GM18505 (cell line): Measurements from ENCODE around the gene STKLD1.

Experiments
- ATAC-seq: cut with Tn5 transposase; IDR thresholded peaks from one replicate; pipeline ENCODE4 v1.9.1; 2021; ENCODE audit not compliant: unreplicated experiment
- POLR2A ChIP-seq: IDR thresholded peaks from 4 replicates; pipeline ENCODE4 v1.6.1; 2011; ENCODE audit warnings: borderline replicate concordance; ENCODE audit not compliant: insufficient read depth, insufficient read length; ENCODE audit errors: extremely low read depth

The STKLD1 gene

GRCh38 chr9:133339641-133340040, 36.5 kb upstream of the STKLD1 start:
- ATAC-seq, result no peak
- TF ChIP-seq POLR2A, result no peak

- TF ChIP-seq POLR2A, result no peak
- no peak for ATAC-seq
These were observed 35.9 kb upstream of the STKLD1 start for GRCh38 chr9:133340256-133340655.

GRCh38 chr9:133340916-133341315, 35.2 kb upstream of the STKLD1 start:
- no peak for TF ChIP-seq POLR2A
- no peak for ATAC-seq

DNA sequence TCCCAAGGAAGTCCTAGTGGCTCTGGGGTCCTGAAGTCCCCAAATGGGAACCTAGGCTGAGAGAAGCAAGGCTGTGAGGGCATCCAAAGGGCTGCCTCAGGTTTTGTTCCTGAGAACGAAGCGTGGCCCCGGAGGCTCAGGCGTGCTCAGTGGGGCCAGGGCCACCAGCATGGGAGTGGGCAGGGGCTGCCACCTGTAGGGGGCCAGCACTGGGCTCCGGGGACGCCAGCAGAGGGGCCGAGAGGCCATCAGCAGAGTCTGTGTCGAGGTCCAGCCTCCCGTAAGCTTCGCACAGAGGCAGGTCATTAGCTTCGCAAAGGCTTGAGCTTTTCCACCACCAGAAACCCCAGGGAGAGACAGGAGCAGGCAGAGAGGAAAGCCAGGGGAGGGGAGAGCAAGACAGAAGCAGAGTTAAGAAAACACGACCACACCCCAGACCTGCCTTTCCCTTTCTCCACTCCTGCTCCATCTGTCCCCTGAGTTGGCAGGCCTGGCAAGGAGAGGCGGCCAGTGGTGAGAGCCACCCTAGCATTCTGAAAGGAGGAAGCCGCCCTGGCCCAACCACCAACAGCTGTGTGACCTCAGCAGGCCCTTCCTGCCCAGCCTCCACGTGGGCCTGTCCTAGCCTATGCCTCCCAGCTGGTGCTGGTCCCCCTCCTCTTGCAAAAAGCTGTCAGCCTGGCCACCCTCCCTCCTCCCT, 34.6 kb upstream of the STKLD1 start:
- no peak for ATAC-seq

GRCh38 chr9:133342069-133342406, 34.1 kb upstream of the STKLD1 start:
- ATAC-seq, result no peak
- TF ChIP-seq POLR2A, result no peak

More for the DNA sequence above, 34.6 kb upstream of the STKLD1 start:
- TF ChIP-seq POLR2A, result no peak

DNA sequence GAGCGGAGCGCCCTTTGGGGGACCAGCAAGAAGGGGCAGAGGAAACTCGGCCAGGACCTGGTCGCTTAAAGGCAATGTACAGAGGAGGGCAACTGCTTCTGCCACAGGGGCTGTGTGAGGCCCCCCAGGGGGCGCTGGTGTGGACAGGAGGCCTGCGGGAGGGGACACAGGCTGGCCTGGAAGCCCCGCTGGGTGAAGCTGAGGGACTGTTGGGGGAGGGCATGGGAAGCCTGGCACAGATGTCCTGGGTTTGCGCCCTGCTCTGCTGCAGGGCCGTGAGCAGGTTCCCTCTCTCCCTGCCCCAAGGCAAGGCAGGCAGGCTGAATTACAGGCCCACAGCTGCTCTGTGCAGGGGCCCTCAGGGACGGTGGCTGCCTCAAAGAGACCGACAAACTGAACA, 33.6 kb upstream of the STKLD1 start:
- TF ChIP-seq POLR2A, result no peak
- no peak for ATAC-seq

- TF ChIP-seq POLR2A, result no peak
- ATAC-seq, result no peak
These were observed 32.1 kb upstream of the STKLD1 start for GRCh38 chr9:133344071-133344470.

DNA sequence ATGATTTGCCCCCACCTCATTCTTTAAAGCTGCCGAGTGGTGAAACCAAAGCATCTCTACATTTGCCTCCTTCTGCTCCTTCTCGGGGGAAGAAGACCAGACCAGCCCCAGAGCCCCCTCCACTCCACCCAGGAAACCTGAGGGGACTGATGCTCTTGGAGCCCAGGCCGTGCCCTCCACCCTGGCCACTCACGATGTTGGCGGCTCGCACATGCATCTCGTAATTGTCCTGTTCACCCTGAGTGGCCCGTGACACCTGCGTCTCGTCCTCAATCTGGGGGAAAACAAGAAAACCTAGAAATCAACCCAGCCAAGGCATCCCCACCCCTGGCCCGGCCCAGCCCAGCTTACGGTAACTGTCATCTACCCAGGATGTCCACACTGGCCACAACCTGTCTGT, 31.2 kb upstream of the STKLD1 start:
- no peak for TF ChIP-seq POLR2A
- no peak for ATAC-seq

- no peak for ATAC-seq
These were observed 30.6 kb upstream of the STKLD1 start for GRCh38 chr9:133345596-133345995.

GRCh38 chr9:133346021-133346785, 30.0 kb upstream of the STKLD1 start:
- ATAC-seq, result no peak
- TF ChIP-seq POLR2A, result no peak

More at GRCh38 chr9:133345596-133345995, 30.6 kb upstream of the STKLD1 start:
- no peak for TF ChIP-seq POLR2A

GRCh38 chr9:133347515-133347984, 28.6 kb upstream of the STKLD1 start:
- no peak for TF ChIP-seq POLR2A
- peak; percentile 37 for ATAC-seq

DNA sequence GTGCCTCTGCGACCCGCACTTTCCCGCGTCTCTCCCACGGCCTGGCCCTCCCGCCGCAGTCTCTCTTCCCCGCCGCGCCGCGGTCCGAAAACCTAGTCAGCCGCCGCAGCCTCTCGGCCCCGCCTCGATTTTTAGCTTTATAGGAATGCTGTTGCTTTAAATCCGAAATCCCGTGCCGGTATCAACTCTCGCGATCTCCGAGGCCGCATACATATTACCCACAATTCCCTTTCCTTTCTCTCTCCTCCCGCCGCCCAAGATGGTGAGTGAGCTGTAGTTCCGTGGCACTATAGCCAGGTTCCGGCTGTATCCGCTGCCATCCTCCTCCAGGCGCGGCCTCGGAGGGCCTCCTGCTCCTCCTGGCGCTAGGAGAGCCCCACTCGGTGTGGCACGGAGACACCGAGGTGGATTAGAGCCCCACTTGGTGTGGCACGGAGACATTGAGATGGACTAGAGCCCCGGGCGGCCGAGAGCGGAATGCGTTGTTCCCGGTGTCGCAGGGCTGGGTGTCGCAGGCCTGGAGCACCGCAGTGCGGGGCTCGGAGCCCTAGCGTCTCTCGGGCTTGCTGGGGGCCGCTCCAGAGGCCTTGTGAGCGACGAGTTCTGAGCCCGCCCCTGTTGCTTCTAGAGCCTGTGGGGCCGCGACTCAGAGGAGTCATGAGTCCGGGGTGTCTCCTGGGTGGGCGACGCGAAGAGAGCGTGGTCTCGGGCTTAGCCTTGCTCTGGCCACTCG, 28.0 kb upstream of the STKLD1 start, which contains the start of the genes MED22 and RPL7A:
MED22 (minus strand) TSS at position 147 of the 733 bp plus-strand sequence. CDS start 1,469 bp downstream, outside the sequence.
RPL7A (plus strand) TSS at position 234 of the 733 bp plus-strand sequence; CDS start at position 260, 26 bp downstream.
- TF ChIP-seq POLR2A, result peak; percentile 99
- peak; percentile 54 for ATAC-seq

DNA sequence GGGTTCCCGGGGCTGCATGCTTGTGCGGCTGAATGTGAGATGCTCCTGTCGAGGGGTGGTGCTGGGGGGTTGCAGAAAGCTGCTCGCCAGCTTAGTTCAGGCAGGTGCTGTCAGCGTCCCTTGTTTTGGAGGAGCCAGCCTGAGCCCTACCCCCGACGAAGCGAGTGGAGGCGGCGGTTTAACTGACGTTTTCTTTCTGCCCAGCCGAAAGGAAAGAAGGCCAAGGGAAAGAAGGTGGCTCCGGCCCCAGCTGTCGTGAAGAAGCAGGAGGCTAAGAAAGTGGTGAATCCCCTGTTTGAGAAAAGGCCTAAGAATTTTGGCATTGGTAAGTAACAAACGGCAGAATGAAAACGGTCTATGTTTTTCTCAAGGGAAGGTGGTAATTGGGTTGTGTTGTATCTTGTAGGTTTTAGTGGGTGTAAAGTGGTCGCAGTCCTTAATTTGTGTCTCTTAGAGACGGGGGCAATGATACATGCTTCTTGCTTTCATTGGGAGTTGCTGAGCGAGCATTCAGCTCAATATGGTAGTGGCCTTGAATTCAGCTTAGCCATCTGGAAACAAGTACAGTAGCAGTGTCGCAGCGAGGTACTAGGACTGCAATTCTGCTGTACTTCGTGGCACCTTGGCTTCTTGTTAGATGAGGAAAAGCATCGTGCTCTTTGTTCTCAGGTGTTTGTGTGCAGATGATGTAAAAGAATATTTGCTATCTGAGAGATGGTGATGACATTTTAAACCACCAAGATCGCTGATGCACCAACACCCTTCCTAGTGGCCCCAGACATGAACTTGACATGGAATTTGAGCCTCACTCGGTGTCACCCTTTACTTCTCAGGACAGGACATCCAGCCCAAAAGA, 27.2 kb upstream of the STKLD1 start:
- TF ChIP-seq POLR2A, result no peak
- ATAC-seq, result no peak

DNA sequence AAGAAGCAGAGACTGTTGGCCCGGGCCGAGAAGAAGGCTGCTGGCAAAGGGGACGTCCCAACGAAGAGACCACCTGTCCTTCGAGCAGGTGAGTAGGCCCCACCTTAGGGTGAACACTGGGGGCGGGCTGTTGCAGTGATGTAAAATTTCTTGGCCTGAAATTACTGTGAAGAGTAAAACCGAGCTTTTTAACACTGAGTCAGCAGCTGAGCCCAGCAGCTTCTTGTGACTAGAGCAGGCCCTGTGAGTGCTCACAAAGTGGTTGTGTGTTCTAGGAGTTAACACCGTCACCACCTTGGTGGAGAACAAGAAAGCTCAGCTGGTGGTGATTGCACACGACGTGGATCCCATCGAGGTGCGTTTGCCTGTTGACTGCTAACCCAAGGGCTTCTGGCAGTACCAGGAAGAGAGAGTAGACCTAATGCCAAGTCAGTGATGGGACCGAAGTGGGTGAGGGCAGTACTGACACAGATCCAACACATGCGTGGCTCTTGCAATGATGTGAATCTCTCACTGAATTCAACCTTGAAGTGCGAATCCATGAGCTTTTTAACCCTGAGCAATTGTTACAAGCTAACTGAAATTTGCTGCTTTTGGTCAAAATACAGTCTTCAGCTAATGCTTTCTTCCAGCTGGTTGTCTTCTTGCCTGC, 26.1 kb upstream of the STKLD1 start:
- no peak for ATAC-seq
- TF ChIP-seq POLR2A, result peak; percentile 23
